Thoracic aorta (tissue), 2 donors: Measurements from ENCODE around the gene ERCC6L2. TPM values are rescaled to one million over a fixed set of nuclear protein-coding genes. Genes with fewer than 3 reads are reported as not detected.

Experiments used
- ATAC-seq: fragments of 150-250 bp; one replicate; pipeline ENCODE4 v1.8.0; 2017; ENCODE audit warnings: low read depth; ENCODE audit not compliant: insufficient number of reproducible peaks, low FRiP score
- DNase-seq: peaks from one replicate; pipeline ENCODE4 v3.0.0-alpha.2; 2020; ENCODE audit warnings: low spot score
- H3K27ac ChIP-seq, 2 donors: fragments of 200-600 bp; sonication (generic); 1 replicate in 1 of 2; 2 replicates in 1 of 2; pipeline ENCODE4 v1.5.1; 2016; ENCODE audit warnings: mild to moderate bottlenecking in 2 of 2, moderate library complexity in 2 of 2
- H3K27me3 ChIP-seq: fragments of 200-600 bp; sonication (generic); replicated peaks from 2 replicates; pipeline ENCODE4 v1.6.0; 2016; ENCODE audit warnings: mild to moderate bottlenecking; ENCODE audit not compliant: insufficient read depth
- H3K36me3 ChIP-seq: fragments of 200-600 bp; sonication (generic); one replicate; pipeline ENCODE4 v1.5.1; 2016
- H3K4me1 ChIP-seq, 2 donors: fragments of 200-600 bp; sonication (generic); 1 replicate in 1 of 2; 2 replicates in 1 of 2; pipeline versions ENCODE4 v1.5.1 to v1.6.0; 2016; ENCODE audit warnings: low read depth in 2 of 2, mild to moderate bottlenecking in 1 of 2; ENCODE audit not compliant: control insufficient read depth in 1 of 2
- H3K4me3 ChIP-seq: fragments of 200-600 bp; sonication (generic); 2 replicates; pipeline ENCODE4 v1.5.1; 2016; ENCODE audit warnings: mild to moderate bottlenecking
- H3K9me3 ChIP-seq: fragments of 200-600 bp; sonication (generic); 2 replicates; pipeline ENCODE4 v1.5.1; 2016
- CTCF ChIP-seq: fragments of 200-600 bp; sonication (generic); IDR thresholded peaks from one replicate; pipeline ENCODE4 v1.5.1; 2019; ENCODE audit warnings: antibody characterized with exemption
- total RNA-seq, 2 donors: library from RNA; depleted of rRNA; stranded (reverse); fragments of >200 nt; gene quantifications; one replicate each; pipeline versions ENCODE4 v1.1.0 to v1.2.3, GENCODE V29; 2016

ERCC6L2 gene
- total RNA-seq, 2 donors from 2014 or later: 32.1 to 53.4 TPM

GRCh38 chr9:95834281-95834907, 41.1 kb upstream of the ERCC6L2 start:
- TF ChIP-seq CTCF: no peak
- no peaks in the 10 kb centered on the region for H3K36me3 ChIP-seq
- no peaks in the 10 kb centered on the region for H3K27me3 ChIP-seq
- ATAC-seq (no peak), DNase-seq (no peak)
- H3K4me1 ChIP-seq: peaks cover 0 to 11% of the 10 kb centered on the region in 2 donors
- H3K4me3 ChIP-seq: no peak overlapping the region
- no peaks in the 10 kb centered on the region for H3K9me3 ChIP-seq
- H3K27ac ChIP-seq: no peak overlapping the region

GRCh38 chr9:95835393-95835792, 40.1 kb upstream of the ERCC6L2 start:
- Histone ChIP-seq H3K27me3 (no peaks in the 10 kb centered on the region), H3K9me3 (no peaks in the 10 kb centered on the region), H3K36me3 (no peaks in the 10 kb centered on the region), H3K4me3 (no peak overlapping the region), H3K4me1 (peaks cover 0 to 18% of the 10 kb centered on the region in 2 donors), H3K27ac (no peak overlapping the region)
- TF ChIP-seq CTCF: no peak
- DNase-seq (no peak), ATAC-seq (no peak)

GRCh38 chr9:95836072-95836471, 39.4 kb upstream of the ERCC6L2 start:
- no peak for DNase-seq
- TF ChIP-seq CTCF: no peak
- peaks cover 0 to 18% of the 10 kb centered on the region in 2 donors for H3K4me1 ChIP-seq
- no peaks in the 10 kb centered on the region for H3K9me3 ChIP-seq
- H3K27ac ChIP-seq: no peak overlapping the region
- H3K27me3 ChIP-seq: no peaks in the 10 kb centered on the region
- no peak for ATAC-seq
- H3K36me3 ChIP-seq: no peaks in the 10 kb centered on the region
- H3K4me3 ChIP-seq: no peak overlapping the region

DNA sequence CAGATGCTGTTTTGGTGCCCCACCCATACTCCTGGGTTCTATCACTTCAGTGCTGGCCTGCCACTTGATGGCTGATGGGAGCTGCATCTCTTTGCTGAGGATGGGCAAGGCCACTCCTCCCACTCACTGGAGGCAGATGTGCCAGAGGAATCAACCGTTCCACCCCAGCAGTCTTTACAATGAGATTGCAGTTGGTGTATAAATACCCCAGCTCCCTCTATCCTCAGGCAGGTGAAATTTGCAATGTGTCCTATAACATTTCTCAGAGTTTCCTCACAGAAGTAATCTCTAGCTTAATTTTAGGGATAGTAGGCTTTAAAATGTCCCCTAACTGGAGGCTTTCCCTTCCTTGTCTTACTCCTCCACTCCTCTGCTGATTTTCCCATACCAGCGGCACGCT, 36.5 kb upstream of the ERCC6L2 start:
- H3K36me3 ChIP-seq: no peaks in the 10 kb centered on the region
- ATAC-seq: no peak
- H3K9me3 ChIP-seq: no peaks in the 10 kb centered on the region
- no peak for TF ChIP-seq CTCF
- DNase-seq: no peak
- no peak overlapping the region for H3K27ac ChIP-seq
- no peaks in the 10 kb centered on the region for H3K27me3 ChIP-seq
- H3K4me1 ChIP-seq: peaks cover 0 to 9% of the 10 kb centered on the region in 2 donors
- no peak overlapping the region for H3K4me3 ChIP-seq

- no peaks in the 10 kb centered on the region for H3K36me3 ChIP-seq
- H3K27ac ChIP-seq: no peak overlapping the region
- H3K27me3 ChIP-seq: no peaks in the 10 kb centered on the region
- TF ChIP-seq CTCF: no peak
- no peak overlapping the region for H3K4me3 ChIP-seq
- no peak for ATAC-seq
- no peaks in the 10 kb centered on the region for H3K9me3 ChIP-seq
- H3K4me1 ChIP-seq: peaks cover 0 to 9% of the 10 kb centered on the region in 2 donors
- DNase-seq: no peak
These were observed 35.4 kb upstream of the ERCC6L2 start for GRCh38 chr9:95840074-95840473.
